Caco-2 (cell line): ENCODE results near the gene CD248. TPM values are rescaled to one million over a fixed set of nuclear protein-coding genes. Genes with fewer than 3 reads are reported as not detected.

Experiments
- BruUV-seq: library from RNA; stranded (reverse); fragments of 400-500 nt; replicated peaks from 2 replicates; lab custom pipeline; 2021; lab: Mats Ljungman, UMichigan
- CTCF ChIA-PET: fragments of 300-600 bp; sonication (Branson Sonifier 250); formaldehyde crosslinking; loops from one replicate; lab custom pipeline; 2022; ENCODE audit warnings: antibody characterized with exemption; lab: Charles Lee
- POLR2A ChIA-PET: fragments of 300-600 bp; sonication (Branson Sonifier 250); formaldehyde crosslinking; loops from one replicate; lab custom pipeline; 2022; ENCODE audit warnings: antibody characterized with exemption; lab: Charles Lee
- DNase-seq, 2 experiments: peaks; one replicate each; pipeline versions ENCODE4 v3.0.0 to v3.0.0-alpha.2; 2020 to 2022
- H3K27me3 ChIP-seq: replicated peaks from 2 replicates; pipeline ENCODE4 v1.6.0; 2011; ENCODE audit warnings: low read length; ENCODE audit not compliant: control insufficient read depth, insufficient read depth
- H3K36me3 ChIP-seq: 2 replicates; pipeline ENCODE4 v1.5.1; 2011; ENCODE audit warnings: low read length; ENCODE audit not compliant: control insufficient read depth, insufficient read depth
- H3K4me1 ChIP-seq: fragments of 250-450 bp; sonication (Bioruptor Pico); 2 replicates; pipeline ENCODE4 v1.5.1; 2020; ENCODE audit warnings: mild to moderate bottlenecking
- H3K4me3 ChIP-seq: 2 replicates; pipeline ENCODE4 v1.5.1; 2011; ENCODE audit warnings: low read depth, mild to moderate bottlenecking, control low read depth, low read length
- H3K9me3 ChIP-seq: fragments of 250-450 bp; sonication (Bioruptor Pico); 2 replicates; pipeline ENCODE4 v1.5.1; 2020; ENCODE audit warnings: mild to moderate bottlenecking, moderate library complexity
- H3K27ac Mint-ChIP-seq: one replicate; pipeline ENCODE4 v1.8.0; 2022; ENCODE audit warnings: mixed read lengths; ENCODE audit not compliant: unreplicated experiment
- H3K27me3 Mint-ChIP-seq: one replicate; pipeline ENCODE4 v1.8.0; 2022; ENCODE audit warnings: mixed read lengths; ENCODE audit not compliant: insufficient read depth, unreplicated experiment
- H3K36me3 Mint-ChIP-seq: one replicate; pipeline ENCODE4 v1.8.0; 2022; ENCODE audit warnings: mild to moderate bottlenecking, mixed read lengths; ENCODE audit not compliant: insufficient read depth, unreplicated experiment
- H3K4me1 Mint-ChIP-seq: one replicate; pipeline ENCODE4 v1.8.0; 2022; ENCODE audit warnings: low read depth, mixed read lengths; ENCODE audit not compliant: unreplicated experiment
- H3K4me3 Mint-ChIP-seq: one replicate; pipeline ENCODE4 v1.8.0; 2022; ENCODE audit warnings: mild to moderate bottlenecking, moderate library complexity, mixed read lengths; ENCODE audit not compliant: unreplicated experiment
- H3K9me3 Mint-ChIP-seq: one replicate; pipeline ENCODE4 v1.8.0; 2022; ENCODE audit warnings: mixed read lengths; ENCODE audit not compliant: unreplicated experiment
- CTCF ChIP-seq, 2 experiments: fragments of 200-600 bp in 1 of 2; IDR thresholded peaks; 1 replicate in 1 of 2; 2 replicates in 1 of 2; pipeline versions ENCODE4 v1.5.1 to v1.8.0; 2011 to 2022; ENCODE audit warnings: antibody characterized with exemption in 1 of 2, control low read depth in 1 of 2, inconsistent platforms in 1 of 2, low read depth in 1 of 2, low read length in 1 of 2, mild to moderate bottlenecking in 1 of 2, moderate library complexity in 1 of 2; ENCODE audit not compliant: insufficient read depth in 1 of 2, severe bottlenecking in 1 of 2, unreplicated experiment in 1 of 2
- intact Hi-C: fragments of 100-400 bp; cut with micrococcal nuclease; formaldehyde crosslinking; loops from one replicate; pipeline ENCODE4 v1.10.0; 2022; ENCODE audit not compliant: unreplicated experiment
- total RNA-seq: library from RNA; stranded (reverse); gene quantifications from 2 replicates; pipeline ENCODE4 v1.2.3, GENCODE V29; 2022

Gene CD248
- total RNA-seq, 1 experiment from 2014 or later, result 0.27 TPM

- Mint-ChIP-seq H3K27me3 (no peaks in the 10 kb centered on the region), H3K27ac (no peak overlapping the region), H3K36me3 (peaks cover 63% of the 10 kb centered on the region), H3K4me3 (no peak overlapping the region), H3K4me1 (peaks cover 18% of the 10 kb centered on the region), H3K9me3 (no peaks in the 10 kb centered on the region)
- no peak for DNase-seq
- Histone ChIP-seq H3K27me3 (no peaks in the 10 kb centered on the region), H3K4me3 (no peak overlapping the region), H3K36me3 (peaks cover 5% of the 10 kb centered on the region), H3K9me3 (no peaks in the 10 kb centered on the region), H3K4me1 (peaks cover 7% of the 10 kb centered on the region)
- no peak for TF ChIP-seq CTCF (IDR thresholded peaks at IDR 0.05; ENCODE audit: insufficient read depth in 1 of 2, low read depth in 1 of 2, low read length in 1 of 2, severe bottlenecking in 1 of 2, unreplicated experiment in 1 of 2)
- BruUV-seq, result no TSS peak
- intact Hi-C loops, result no loop called here
- ChIA-PET POLR2A (no interaction called here), CTCF (no interaction called here)
Observed at GRCh38 chr11:66275984-66276612, 40.7 kb downstream of the CD248 start.

GRCh38 chr11:66275396-66275795 lies 41.4 kb downstream of the CD248 start:
- DNase-seq, result no peak
- TF ChIP-seq CTCF (IDR thresholded peaks at IDR 0.05; ENCODE audit: insufficient read depth in 1 of 2, low read depth in 1 of 2, low read length in 1 of 2, severe bottlenecking in 1 of 2, unreplicated experiment in 1 of 2), result no peak
- POLR2A ChIA-PET, result no interaction called here
- BruUV-seq, result no TSS peak
- Histone ChIP-seq H3K4me3 (no peak overlapping the region), H3K36me3 (peaks cover 5% of the 10 kb centered on the region), H3K9me3 (no peaks in the 10 kb centered on the region), H3K4me1 (peaks cover 7% of the 10 kb centered on the region), H3K27me3 (no peaks in the 10 kb centered on the region)
- H3K27ac Mint-ChIP-seq, result no peak overlapping the region
- no peaks in the 10 kb centered on the region for H3K9me3 Mint-ChIP-seq
- no peak overlapping the region for H3K4me3 Mint-ChIP-seq
- peaks cover 59% of the 10 kb centered on the region for H3K36me3 Mint-ChIP-seq
- H3K27me3 Mint-ChIP-seq, result no peaks in the 10 kb centered on the region
- peaks cover 13% of the 10 kb centered on the region for H3K4me1 Mint-ChIP-seq
- intact Hi-C loops, result no loop called here
- CTCF ChIA-PET, result no interaction called here

GRCh38 chr11:66274219-66274618 lies 42.6 kb downstream of the CD248 start:
- Histone ChIP-seq H3K27me3 (no peaks in the 10 kb centered on the region), H3K36me3 (peaks cover 5% of the 10 kb centered on the region), H3K4me1 (peaks cover 7% of the 10 kb centered on the region), H3K4me3 (no peak overlapping the region), H3K9me3 (no peaks in the 10 kb centered on the region)
- H3K4me3 Mint-ChIP-seq, result no peak overlapping the region
- H3K36me3 Mint-ChIP-seq, result peaks cover 55% of the 10 kb centered on the region
- H3K9me3 Mint-ChIP-seq, result no peaks in the 10 kb centered on the region
- ChIA-PET CTCF (no interaction called here), POLR2A (no interaction called here)
- no peak for DNase-seq
- TF ChIP-seq CTCF (IDR thresholded peaks at IDR 0.05; ENCODE audit: insufficient read depth in 1 of 2, low read depth in 1 of 2, low read length in 1 of 2, severe bottlenecking in 1 of 2, unreplicated experiment in 1 of 2), result no peak
- no TSS peak for BruUV-seq
- H3K4me1 Mint-ChIP-seq, result peaks cover 7% of the 10 kb centered on the region
- intact Hi-C loops, result no loop called here
- H3K27ac Mint-ChIP-seq, result no peak overlapping the region
- no peaks in the 10 kb centered on the region for H3K27me3 Mint-ChIP-seq
